ENCODE results near the gene ZCCHC9.

GRCh38 chr5:81297531-81297930, 3.9 kb upstream of the ZCCHC9 start:
- no peak for TF ChIP-seq CTCF (IDR thresholded peaks at IDR 0.05)
- no peak for TF ChIP-seq POLR2AphosphoS5 (IDR thresholded peaks at IDR 0.05)
- no peak for TF ChIP-seq EP300 (IDR thresholded peaks at IDR 0.05)

Measured in sigmoid colon (tissue), 4 donors.